Thyroid gland (tissue), 4 donors: ENCODE results near the gene ACKR3.

ENCODE experiments used
- POLR2A ChIP-seq, 2 donors: fragments of 450-650 bp; IDR thresholded peaks; one replicate each; pipeline ENCODE4 v1.6.1; 2017; ENCODE audit warnings: antibody characterized with exemption in 2 of 2, mild to moderate bottlenecking in 2 of 2, moderate library complexity in 1 of 2
- TF ChIP-seq, protein P1 (sequence below), 6 experiments: fragments of 200-600 bp in 3 of 6; fragments of 450-650 bp in 3 of 6; sonication (generic) in 3 of 6; IDR thresholded peaks; one replicate each; pipeline ENCODE4 v1.5.1; 2016 to 2019; ENCODE audit warnings: antibody characterized with exemption in 6 of 6, mild to moderate bottlenecking in 2 of 6, inconsistent platforms in 1 of 6, moderate library complexity in 1 of 6

DNA sequence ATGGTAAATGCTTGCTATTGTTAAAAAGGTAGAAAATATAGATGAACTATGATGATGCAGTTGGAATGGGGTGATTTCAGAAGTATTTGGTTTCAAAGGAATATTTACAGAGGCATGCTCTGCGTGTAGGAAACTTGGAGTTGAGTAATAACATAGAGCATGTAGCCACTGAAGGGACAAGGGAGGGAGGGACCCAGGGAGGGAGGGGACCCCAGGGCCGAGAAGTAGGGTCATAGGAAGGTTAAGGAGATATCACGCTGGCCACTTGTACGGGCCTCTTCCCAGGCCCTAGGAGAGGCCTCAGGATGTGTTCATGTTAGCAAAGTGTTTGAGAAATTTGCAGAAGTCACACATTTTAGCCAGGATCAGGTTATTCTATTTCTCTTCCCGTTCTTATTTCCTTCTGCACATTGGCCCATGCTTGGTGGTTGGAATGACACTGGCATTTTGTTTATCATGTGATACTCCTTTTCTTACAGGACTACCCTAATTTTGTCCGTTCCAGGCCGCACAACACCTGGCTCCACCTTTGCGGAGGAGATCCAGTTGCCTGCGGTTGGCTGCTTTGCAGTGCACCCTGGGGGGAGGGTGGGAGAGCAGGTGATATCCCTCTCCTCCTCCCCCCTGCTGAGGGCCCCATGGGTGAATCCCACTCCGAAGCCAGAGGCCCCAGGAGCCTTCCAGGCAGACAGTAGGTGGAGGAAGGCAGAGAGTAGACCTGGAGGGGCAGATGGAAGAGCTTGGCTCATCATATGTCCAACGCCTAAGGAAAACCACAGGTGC lies 16.9 kb upstream of the ACKR3 start:
- TF ChIP-seq POLR2A (IDR thresholded peaks at IDR 0.05), result no peak
- TF ChIP-seq, protein P1, sequence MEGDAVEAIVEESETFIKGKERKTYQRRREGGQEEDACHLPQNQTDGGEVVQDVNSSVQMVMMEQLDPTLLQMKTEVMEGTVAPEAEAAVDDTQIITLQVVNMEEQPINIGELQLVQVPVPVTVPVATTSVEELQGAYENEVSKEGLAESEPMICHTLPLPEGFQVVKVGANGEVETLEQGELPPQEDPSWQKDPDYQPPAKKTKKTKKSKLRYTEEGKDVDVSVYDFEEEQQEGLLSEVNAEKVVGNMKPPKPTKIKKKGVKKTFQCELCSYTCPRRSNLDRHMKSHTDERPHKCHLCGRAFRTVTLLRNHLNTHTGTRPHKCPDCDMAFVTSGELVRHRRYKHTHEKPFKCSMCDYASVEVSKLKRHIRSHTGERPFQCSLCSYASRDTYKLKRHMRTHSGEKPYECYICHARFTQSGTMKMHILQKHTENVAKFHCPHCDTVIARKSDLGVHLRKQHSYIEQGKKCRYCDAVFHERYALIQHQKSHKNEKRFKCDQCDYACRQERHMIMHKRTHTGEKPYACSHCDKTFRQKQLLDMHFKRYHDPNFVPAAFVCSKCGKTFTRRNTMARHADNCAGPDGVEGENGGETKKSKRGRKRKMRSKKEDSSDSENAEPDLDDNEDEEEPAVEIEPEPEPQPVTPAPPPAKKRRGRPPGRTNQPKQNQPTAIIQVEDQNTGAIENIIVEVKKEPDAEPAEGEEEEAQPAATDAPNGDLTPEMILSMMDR (IDR thresholded peaks at IDR 0.05), result no peak
